Measurements from ENCODE around the gene LCE1E. TPM values are rescaled to one million over a fixed set of nuclear protein-coding genes. Genes with fewer than 3 reads are reported as not detected.

Gene LCE1E
- total RNA-seq, 1 experiment from 2014 or later = not detected

GRCh38 chr1:152795686-152796085 is 9.6 kb downstream of the LCE1E start:
- intact Hi-C loops (cut with micrococcal nuclease; ENCODE audit: unreplicated experiment) (no loop called here), in situ Hi-C loops (cut with HindIII; ENCODE audit: low pct_unique_long_range_greater_than_20kb, low sequenced_read_pairs) (no loop called here)
- no TSS peak for BruUV-seq (replicated peaks)
- no peaks in the 10 kb centered on the region for H3K4me1 ChIP-seq (ENCODE audit: control insufficient read depth, insufficient read depth, low read length)
- H3K4me3 ChIP-seq (ENCODE audit: low read depth in 2 of 2, low read length in 2 of 2) = no peak overlapping the region
- ATAC-seq (no peak), DNase-seq (ENCODE audit: low read depth, low spot score) (no peak)
- TF ChIP-seq TCF7L2 (IDR thresholded peaks at IDR 0.05; ENCODE audit: low read depth, low read length) (no peak), SIN3A (IDR thresholded peaks at IDR 0.05; ENCODE audit: borderline replicate concordance, insufficient read depth, low read depth, low read length) (no peak), POLR2AphosphoS5 (IDR thresholded peaks at IDR 0.05; ENCODE audit: low read depth, low read length) (no peak), CTCF (IDR thresholded peaks at IDR 0.05) (no peak), REST (IDR thresholded peaks at IDR 0.05; ENCODE audit: insufficient read depth in 1 of 2, low read depth in 2 of 2, low read length in 1 of 2) (no peak)
- peaks cover 2% of the 10 kb centered on the region; the same call in 1 of the 2 replicates for H3K27me3 ChIP-seq (ENCODE audit: control insufficient read depth, insufficient read depth, low read length)
- ChIA-PET POLR2A (no interaction called here), CTCF (no interaction called here)
- no peaks in the 10 kb centered on the region for H3K9me3 ChIP-seq (ENCODE audit: control insufficient read depth, insufficient read depth, low read depth, low read length)
- H3K27ac ChIP-seq (ENCODE audit: low read length) = no peak overlapping the region
- H3K36me3 ChIP-seq (ENCODE audit: control insufficient read depth, insufficient read depth, low read length) = no peaks in the 10 kb centered on the region

GRCh38 chr1:152796421-152796820 is 10.4 kb downstream of the LCE1E start, which contains the start of gene LCE1D:
LCE1D (plus strand) TSS chr1:152796721; CDS start chr1:152797795, 1,074 bp downstream.
- Histone ChIP-seq H3K9me3 (ENCODE audit: control insufficient read depth, insufficient read depth, low read depth, low read length) (no peaks in the 10 kb centered on the region), H3K4me1 (ENCODE audit: control insufficient read depth, insufficient read depth, low read length) (no peaks in the 10 kb centered on the region), H3K36me3 (ENCODE audit: control insufficient read depth, insufficient read depth, low read length) (no peaks in the 10 kb centered on the region), H3K4me3 (ENCODE audit: low read depth in 2 of 2, low read length in 2 of 2) (no peak within 1 kb of the TSS), H3K27me3 (ENCODE audit: control insufficient read depth, insufficient read depth, low read length) (peaks cover 2% of the 10 kb centered on the region; the same call in 1 of the 2 replicates), H3K27ac (ENCODE audit: low read length) (no peak within 1 kb of the TSS)
- CTCF ChIA-PET = no interaction called here
- TF ChIP-seq TCF7L2 (IDR thresholded peaks at IDR 0.05; ENCODE audit: low read depth, low read length) (no peak), SIN3A (IDR thresholded peaks at IDR 0.05; ENCODE audit: borderline replicate concordance, insufficient read depth, low read depth, low read length) (no peak), CTCF (IDR thresholded peaks at IDR 0.05) (no peak), POLR2AphosphoS5 (IDR thresholded peaks at IDR 0.05; ENCODE audit: low read depth, low read length) (no peak)
- DNase-seq (ENCODE audit: low read depth, low spot score) (no peak), ATAC-seq (no peak)
- POLR2A ChIA-PET = interaction anchor here (0.6 kb wide), 1 partner anchor 943 kb away, joined by 19 read pairs; no protein-coding TSS in a partner anchor
- in situ Hi-C loops (cut with HindIII; ENCODE audit: low pct_unique_long_range_greater_than_20kb, low sequenced_read_pairs) (no loop called here), intact Hi-C loops (cut with micrococcal nuclease; ENCODE audit: unreplicated experiment) (no loop called here)
- BruUV-seq (replicated peaks) = no TSS peak

All from Panc1 (cell line).